ENCODE measurements around the gene KLK5. TPM values are rescaled to one million over a fixed set of nuclear protein-coding genes. Genes with fewer than 3 reads are reported as not detected.

KLK5 gene
- total RNA-seq, 1 donor from 2014 or later, result not detected

DNA sequence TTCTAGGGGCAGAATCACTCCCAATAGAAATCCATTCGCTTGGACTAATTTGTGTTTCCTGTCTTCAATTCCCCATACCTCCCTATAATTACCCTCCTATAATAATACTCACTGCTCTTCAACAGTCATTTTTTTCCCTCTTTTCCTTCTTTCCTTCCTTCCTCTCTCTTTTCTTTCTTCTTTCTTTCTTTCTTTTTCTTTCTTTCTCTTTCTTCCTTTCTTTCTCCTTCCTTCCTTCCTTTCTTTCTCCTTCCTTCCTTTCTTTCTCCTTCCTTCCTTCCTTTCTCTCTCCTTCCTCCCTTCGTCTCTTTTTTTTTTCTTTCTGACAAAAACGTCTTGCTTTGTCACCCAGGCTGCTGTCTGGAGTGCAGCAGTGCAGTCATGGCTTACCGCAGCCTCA lies 8.0 kb downstream of the KLK5 start:
- Histone ChIP-seq H3K27me3 (peaks cover 5% of the 10 kb centered on the region), H3K9ac (no peak overlapping the region), H4K20me1 (ENCODE audit: low read depth) (no peaks in the 10 kb centered on the region), H3F3A (ENCODE audit: low read depth) (no peaks in the 10 kb centered on the region), H3K4me1 (no peaks in the 10 kb centered on the region), H3K9me3 (ENCODE audit: low read depth) (no peaks in the 10 kb centered on the region), H3K4me3 (no peak overlapping the region), H3K36me3 (no peaks in the 10 kb centered on the region), H3K27ac (no peak overlapping the region), H3K4me2 (no peak overlapping the region), H3K79me2 (ENCODE audit: low read depth) (no peaks in the 10 kb centered on the region), H2AFZ (replicated peaks) (no peak overlapping the region)
- no peak for DNase-seq (ENCODE audit: low spot score)
- TF ChIP-seq EZH2phosphoT487 (IDR thresholded peaks at IDR 0.05) (no peak), EZH2 (IDR thresholded peaks at IDR 0.05) (no peak)
- TF ChIP-seq, protein P1, sequence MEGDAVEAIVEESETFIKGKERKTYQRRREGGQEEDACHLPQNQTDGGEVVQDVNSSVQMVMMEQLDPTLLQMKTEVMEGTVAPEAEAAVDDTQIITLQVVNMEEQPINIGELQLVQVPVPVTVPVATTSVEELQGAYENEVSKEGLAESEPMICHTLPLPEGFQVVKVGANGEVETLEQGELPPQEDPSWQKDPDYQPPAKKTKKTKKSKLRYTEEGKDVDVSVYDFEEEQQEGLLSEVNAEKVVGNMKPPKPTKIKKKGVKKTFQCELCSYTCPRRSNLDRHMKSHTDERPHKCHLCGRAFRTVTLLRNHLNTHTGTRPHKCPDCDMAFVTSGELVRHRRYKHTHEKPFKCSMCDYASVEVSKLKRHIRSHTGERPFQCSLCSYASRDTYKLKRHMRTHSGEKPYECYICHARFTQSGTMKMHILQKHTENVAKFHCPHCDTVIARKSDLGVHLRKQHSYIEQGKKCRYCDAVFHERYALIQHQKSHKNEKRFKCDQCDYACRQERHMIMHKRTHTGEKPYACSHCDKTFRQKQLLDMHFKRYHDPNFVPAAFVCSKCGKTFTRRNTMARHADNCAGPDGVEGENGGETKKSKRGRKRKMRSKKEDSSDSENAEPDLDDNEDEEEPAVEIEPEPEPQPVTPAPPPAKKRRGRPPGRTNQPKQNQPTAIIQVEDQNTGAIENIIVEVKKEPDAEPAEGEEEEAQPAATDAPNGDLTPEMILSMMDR (IDR thresholded peaks at IDR 0.05), result no peak
- Mint-ChIP-seq H3K27ac (no peak overlapping the region), H3K27me3 (ENCODE audit: insufficient read depth, low read depth) (peaks cover 11% of the 10 kb centered on the region), H3K4me1 (no peaks in the 10 kb centered on the region), H3K4me3 (no peak overlapping the region), H3K36me3 (no peaks in the 10 kb centered on the region), H3K9me3 (peaks cover 7% of the 10 kb centered on the region)

DNA sequence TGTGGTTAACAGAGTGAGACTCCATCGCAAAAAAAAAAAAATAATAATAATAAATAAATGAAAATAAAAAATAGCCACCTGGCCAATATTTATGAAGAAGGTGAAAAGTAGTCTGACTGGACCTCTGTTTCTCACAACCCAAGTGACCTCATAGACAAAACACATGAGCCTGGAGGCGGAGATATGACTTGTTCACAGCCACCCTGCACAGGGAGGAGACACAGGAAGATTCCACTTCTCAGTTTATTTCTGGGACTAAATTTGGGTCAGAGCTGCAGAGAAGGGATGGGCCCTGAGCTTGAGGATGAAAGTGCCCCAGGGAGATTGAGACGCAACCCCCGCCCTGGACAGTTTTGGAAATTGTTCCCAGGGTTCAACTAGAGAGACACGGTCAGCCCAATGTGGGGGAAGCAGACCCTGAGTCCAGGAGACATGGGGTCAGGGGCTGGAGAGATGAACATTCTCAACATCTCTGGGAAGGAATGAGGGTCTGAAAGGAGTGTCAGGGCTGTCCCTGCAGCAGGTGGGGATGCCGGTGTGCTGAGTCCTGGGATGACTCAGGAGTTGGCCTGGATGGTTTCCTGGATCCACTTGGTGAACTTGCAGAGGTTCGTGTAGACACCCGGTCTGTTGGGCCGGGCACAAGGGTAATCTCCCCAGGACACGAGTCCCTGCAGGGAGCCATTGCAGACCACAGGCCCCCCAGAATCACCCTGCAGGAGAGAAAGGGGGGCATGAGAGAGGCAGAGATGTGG lies 9.6 kb downstream of the KLK5 start:
- Histone ChIP-seq H4K20me1 (ENCODE audit: low read depth) (no peaks in the 10 kb centered on the region), H3K27ac (no peak overlapping the region), H3K9ac (no peak overlapping the region), H3F3A (ENCODE audit: low read depth) (no peaks in the 10 kb centered on the region), H3K4me3 (no peak overlapping the region), H2AFZ (replicated peaks) (no peak overlapping the region), H3K9me3 (ENCODE audit: low read depth) (no peaks in the 10 kb centered on the region), H3K4me1 (no peaks in the 10 kb centered on the region), H3K79me2 (ENCODE audit: low read depth) (no peaks in the 10 kb centered on the region), H3K27me3 (peaks cover 5% of the 10 kb centered on the region), H3K4me2 (no peak overlapping the region), H3K36me3 (no peaks in the 10 kb centered on the region)
- Mint-ChIP-seq H3K4me1 (no peaks in the 10 kb centered on the region), H3K27me3 (ENCODE audit: insufficient read depth, low read depth) (peaks cover 11% of the 10 kb centered on the region), H3K36me3 (no peaks in the 10 kb centered on the region), H3K9me3 (peaks cover 7% of the 10 kb centered on the region), H3K27ac (no peak overlapping the region), H3K4me3 (no peak overlapping the region)
- TF ChIP-seq, protein P1 (IDR thresholded peaks at IDR 0.05), result no peak
- TF ChIP-seq EZH2phosphoT487 (IDR thresholded peaks at IDR 0.05) (no peak), EZH2 (IDR thresholded peaks at IDR 0.05) (no peak)
- DNase-seq (ENCODE audit: low spot score), result no peak

DNA sequence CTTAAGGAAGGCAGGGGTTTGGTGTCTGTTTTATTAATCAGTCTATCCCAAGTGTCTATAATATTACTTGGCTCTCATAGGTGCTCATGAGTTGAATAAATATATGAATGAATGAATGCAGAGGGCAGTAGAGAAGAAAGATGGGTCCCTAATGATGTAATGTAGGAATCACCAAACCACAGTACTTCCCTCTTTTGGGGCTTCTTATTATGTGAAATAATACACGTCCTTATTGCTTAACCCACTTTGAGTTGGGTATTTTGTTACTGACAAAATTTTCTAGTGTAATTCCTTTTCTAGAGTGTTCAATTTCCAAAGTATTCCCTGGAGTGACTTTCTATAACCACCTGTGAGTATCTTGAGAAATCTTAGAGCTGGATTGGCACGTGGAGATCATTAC lies 13.2 kb downstream of the KLK5 start:
- no peaks in the 10 kb centered on the region for H3F3A ChIP-seq (ENCODE audit: low read depth)
- no peaks in the 10 kb centered on the region for H3K27me3 ChIP-seq
- DNase-seq (ENCODE audit: low spot score), result no peak
- H2AFZ ChIP-seq (replicated peaks), result no peak overlapping the region
- no peak overlapping the region for H3K4me3 ChIP-seq
- H3K27ac Mint-ChIP-seq, result no peak overlapping the region
- no peaks in the 10 kb centered on the region for H3K9me3 ChIP-seq (ENCODE audit: low read depth)
- no peaks in the 10 kb centered on the region for H3K4me1 Mint-ChIP-seq
- no peaks in the 10 kb centered on the region for H3K36me3 ChIP-seq
- peaks cover 13% of the 10 kb centered on the region for H3K27me3 Mint-ChIP-seq (ENCODE audit: insufficient read depth, low read depth)
- no peaks in the 10 kb centered on the region for H3K4me1 ChIP-seq
- no peaks in the 10 kb centered on the region for H4K20me1 ChIP-seq (ENCODE audit: low read depth)
- no peak overlapping the region for H3K4me3 Mint-ChIP-seq
- no peaks in the 10 kb centered on the region for H3K36me3 Mint-ChIP-seq
- peaks cover 7% of the 10 kb centered on the region for H3K9me3 Mint-ChIP-seq
- no peak overlapping the region for H3K9ac ChIP-seq
- H3K79me2 ChIP-seq (ENCODE audit: low read depth), result no peaks in the 10 kb centered on the region
- H3K4me2 ChIP-seq, result no peak overlapping the region
- H3K27ac ChIP-seq, result no peak overlapping the region
- TF ChIP-seq, protein P1 (IDR thresholded peaks at IDR 0.05), result no peak
- TF ChIP-seq EZH2phosphoT487 (IDR thresholded peaks at IDR 0.05) (no peak), EZH2 (IDR thresholded peaks at IDR 0.05) (no peak)
